ENCODE data around the gene EVC2. TPM values are rescaled to one million over a fixed set of nuclear protein-coding genes. Genes with fewer than 3 reads are reported as not detected.

The EVC2 gene
- total RNA-seq, 1 donor from 2014 or later, result 4.5 TPM

- Mint-ChIP-seq H3K9me3 (peaks cover 5% of the 10 kb centered on the region), H3K4me1 (ENCODE audit: unreplicated experiment) (peaks cover 16% of the 10 kb centered on the region), H3K27ac (no peak overlapping the region), H3K27me3 (no peaks in the 10 kb centered on the region), H3K36me3 (peaks cover 36% of the 10 kb centered on the region), H3K4me3 (no peak overlapping the region)
- TF ChIP-seq CTCF (conservative IDR thresholded peaks at IDR 0.05), result no peak
- DNase-seq (ENCODE audit: extremely low spot score, unreplicated experiment), result no peak
Observed at GRCh38 chr4:5715357-5715756, 7.0 kb upstream of the EVC2 start.

GRCh38 chr4:5713861-5714260 is 5.5 kb upstream of the EVC2 start:
- no peaks in the 10 kb centered on the region for H3K27me3 Mint-ChIP-seq
- peaks cover 5% of the 10 kb centered on the region for H3K9me3 Mint-ChIP-seq
- peaks cover 24% of the 10 kb centered on the region for H3K4me1 Mint-ChIP-seq (ENCODE audit: unreplicated experiment)

DNA sequence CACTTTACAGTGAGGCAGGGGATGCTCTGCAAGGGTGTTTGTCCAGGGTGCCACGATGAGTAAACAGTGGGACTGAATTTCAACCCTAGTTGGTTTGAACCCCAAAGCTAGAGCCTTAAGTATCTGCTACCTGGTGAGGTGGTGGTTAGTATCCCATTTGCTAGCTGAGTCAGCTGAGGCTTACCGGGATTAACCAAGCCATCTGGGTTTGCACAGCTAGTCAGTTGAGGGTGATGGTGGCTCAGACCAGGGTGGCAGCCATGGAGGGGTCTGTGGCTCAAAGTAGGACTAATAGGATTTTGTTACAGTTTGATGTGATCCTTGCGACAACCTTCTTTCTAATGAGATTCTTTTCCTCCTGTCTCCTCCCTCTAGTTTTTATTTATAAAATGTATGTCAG is 4.6 kb upstream of the EVC2 start:
- peak overlapping the region; percentile 87 for H3K4me3 Mint-ChIP-seq

More at GRCh38 chr4:5713861-5714260, 5.5 kb upstream of the EVC2 start:
- Mint-ChIP-seq H3K27ac (no peak overlapping the region), H3K36me3 (peaks cover 31% of the 10 kb centered on the region), H3K4me3 (peak overlapping the region; percentile 23)
- TF ChIP-seq CTCF (conservative IDR thresholded peaks at IDR 0.05), result no peak
- no peak for DNase-seq (ENCODE audit: extremely low spot score, unreplicated experiment)

DNA sequence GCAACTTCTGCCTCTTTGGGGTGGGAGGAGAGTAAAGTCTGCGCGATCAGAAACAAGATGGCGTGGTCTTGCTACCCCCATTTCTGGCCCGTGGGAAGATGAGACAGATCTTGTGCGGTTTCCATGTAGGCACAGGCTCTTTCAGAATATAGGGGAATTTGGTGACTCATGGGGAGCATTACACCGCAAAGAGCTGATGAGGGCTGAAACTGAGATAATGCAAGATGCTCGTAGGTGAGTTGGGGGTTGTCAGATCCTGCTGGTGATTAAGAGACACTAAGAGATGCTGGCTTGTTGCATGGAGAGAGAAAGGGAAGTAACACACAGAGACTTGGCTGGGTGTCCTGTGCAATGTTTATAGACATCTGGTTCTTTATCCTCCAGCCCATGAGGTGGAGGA is 4.2 kb upstream of the EVC2 start:
- Mint-ChIP-seq H3K27me3 (no peaks in the 10 kb centered on the region), H3K4me1 (ENCODE audit: unreplicated experiment) (peaks cover 26% of the 10 kb centered on the region), H3K4me3 (peak overlapping the region; percentile 87), H3K9me3 (peaks cover 5% of the 10 kb centered on the region), H3K27ac (no peak overlapping the region), H3K36me3 (peaks cover 22% of the 10 kb centered on the region)
- no peak for DNase-seq (ENCODE audit: extremely low spot score, unreplicated experiment)
- TF ChIP-seq CTCF (conservative IDR thresholded peaks at IDR 0.05), result no peak

More for the DNA sequence above, 4.6 kb upstream of the EVC2 start:
- H3K4me1 Mint-ChIP-seq (ENCODE audit: unreplicated experiment), result peaks cover 24% of the 10 kb centered on the region
- no peaks in the 10 kb centered on the region for H3K27me3 Mint-ChIP-seq
- no peak overlapping the region for H3K27ac Mint-ChIP-seq
- TF ChIP-seq CTCF (conservative IDR thresholded peaks at IDR 0.05), result no peak
- peaks cover 26% of the 10 kb centered on the region for H3K36me3 Mint-ChIP-seq
- no peak for DNase-seq (ENCODE audit: extremely low spot score, unreplicated experiment)
- H3K9me3 Mint-ChIP-seq, result peaks cover 5% of the 10 kb centered on the region

DNA sequence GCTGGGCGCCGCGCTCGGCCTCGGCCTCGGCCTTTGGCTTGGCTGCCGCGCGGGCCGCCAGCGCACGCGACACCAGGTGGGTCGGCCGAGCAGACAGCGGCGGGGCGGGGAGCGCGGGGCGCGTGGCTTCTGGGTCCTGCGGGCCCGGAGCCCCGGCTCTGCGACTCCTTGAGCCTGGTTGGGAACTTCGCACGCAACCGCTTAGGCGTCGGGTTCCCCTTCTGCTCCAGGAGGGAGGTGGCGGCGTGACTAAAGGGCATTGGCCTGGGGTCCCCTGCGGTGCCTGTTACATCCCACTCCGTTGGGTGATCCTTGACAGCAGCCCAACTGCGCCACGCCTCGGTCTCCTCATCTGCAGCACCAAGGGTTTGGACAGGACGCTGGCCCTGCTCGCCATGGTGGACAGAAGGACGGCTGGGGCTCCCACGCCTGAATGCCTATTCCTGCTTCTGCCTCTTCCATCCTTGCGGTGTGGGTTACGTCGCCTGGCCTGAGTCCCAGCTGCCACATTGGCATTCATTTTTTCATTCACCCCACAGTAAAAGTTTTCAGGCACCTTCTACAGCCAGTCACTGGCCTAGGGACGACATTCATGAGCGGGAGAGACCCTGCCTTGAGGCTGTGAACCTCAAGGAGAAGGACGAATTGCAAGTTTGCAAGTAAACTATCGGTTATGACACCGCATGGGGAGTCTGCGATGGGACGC is 3.3 kb upstream of the EVC2 start:
- no peak for DNase-seq (ENCODE audit: extremely low spot score, unreplicated experiment)
- H3K4me3 Mint-ChIP-seq, result peak overlapping the region; percentile 87
- peaks cover 32% of the 10 kb centered on the region for H3K4me1 Mint-ChIP-seq (ENCODE audit: unreplicated experiment)
- peak overlapping the region; percentile 46 for H3K27ac Mint-ChIP-seq
- H3K36me3 Mint-ChIP-seq, result peaks cover 18% of the 10 kb centered on the region
- TF ChIP-seq CTCF (conservative IDR thresholded peaks at IDR 0.05), result no peak
- peaks cover 5% of the 10 kb centered on the region for H3K9me3 Mint-ChIP-seq
- no peaks in the 10 kb centered on the region for H3K27me3 Mint-ChIP-seq
